HG02763 (cell line): ENCODE measurements around the gene FAM83F.
"Not testable (repeated sequence)": the region's sequence is repeated elsewhere in the genome, so short reads cannot be mapped to it uniquely, and the experiment has no call there.

Experiments used
- ATAC-seq: cut with Tn5 transposase; IDR thresholded peaks from one replicate; pipeline ENCODE4 v1.9.1; 2021; ENCODE audit warnings: mild to moderate bottlenecking, moderate library complexity; ENCODE audit not compliant: unreplicated experiment

The FAM83F gene

GRCh38 chr22:39994566-39995392 is at the start of gene FAM83F:
TSS of gene FAM83F (plus strand) at chr22:39994954. CDS start at chr22:39995043, 89 bp downstream.
- ATAC-seq, result no peak

- ATAC-seq, result no peak
Observed at GRCh38 chr22:39946126-39946502, 48.6 kb upstream of the FAM83F start.

- no peak for ATAC-seq
Observed at GRCh38 chr22:39946503-39947219, 48.1 kb upstream of the FAM83F start.

- ATAC-seq, result no peak
Observed at GRCh38 chr22:39947220-39948216, 47.2 kb upstream of the FAM83F start.

- no peak for ATAC-seq
Observed at GRCh38 chr22:39949964-39950737, 44.6 kb upstream of the FAM83F start.

GRCh38 chr22:39951603-39952293 is 43.0 kb upstream of the FAM83F start:
- not testable (repeated sequence) for ATAC-seq

- no peak for ATAC-seq
Observed at GRCh38 chr22:39952347-39952746, 42.4 kb upstream of the FAM83F start.

- ATAC-seq, result no peak
Observed at GRCh38 chr22:39953101-39953500, 41.7 kb upstream of the FAM83F start.

GRCh38 chr22:39954584-39955055 is 40.1 kb upstream of the FAM83F start:
- no peak for ATAC-seq

- ATAC-seq, result no peak
Observed at GRCh38 chr22:39955675-39956074, 39.1 kb upstream of the FAM83F start.

- no peak for ATAC-seq
Observed at GRCh38 chr22:39956932-39957664, 37.7 kb upstream of the FAM83F start.

- ATAC-seq, result no peak
Observed at GRCh38 chr22:39958009-39958711, 36.6 kb upstream of the FAM83F start.

- ATAC-seq, result no peak
Observed at GRCh38 chr22:39958949-39959639, 35.7 kb upstream of the FAM83F start.

- ATAC-seq, result no peak
Observed at GRCh38 chr22:39959640-39960447, 34.9 kb upstream of the FAM83F start, which contains the start of gene TMA7B. TSS of gene TMA7B (plus strand) at chr22:39960397. CDS start at chr22:39964375, 3,978 bp downstream.

- ATAC-seq, result peak; percentile 65
Observed at GRCh38 chr22:39960791-39961746, 33.7 kb upstream of the FAM83F start.
